CD4-positive, alpha-beta T cell (primary cell): ENCODE data around the gene SYNGR3. TPM values are rescaled to one million over a fixed set of nuclear protein-coding genes. Genes with fewer than 3 reads are reported as not detected.

Experiments
- ATAC-seq: fragments of 200-7000 bp; cut with Tn5 transposase; one replicate; pipeline ENCODE4 v1.10.0; 2022; ENCODE audit warnings: mild to moderate bottlenecking; ENCODE audit not compliant: poor library complexity
- CTCF ChIA-PET: fragments of 350-600 bp; sonication (Branson Sonifier 250); formaldehyde crosslinking; loops from one replicate; lab custom pipeline; 2021; ENCODE audit warnings: antibody characterized with exemption, inconsistent platforms; lab: Charles Lee
- POLR2A ChIA-PET: fragments of 350-600 bp; sonication (Branson Sonifier 250); formaldehyde crosslinking; loops from one replicate; lab custom pipeline; 2021; ENCODE audit warnings: antibody characterized with exemption, inconsistent platforms; lab: Charles Lee
- DNase-seq, 14 experiments: peaks; one replicate each; pipeline ENCODE4 v3.0.0-alpha.2; 2013 to 2020; ENCODE audit warnings: mixed read lengths in 2 of 14
- H3K27ac ChIP-seq, 2 donors: one replicate each; pipeline versions ENCODE4 v1.5.1 to v1.7.0; 2013; ENCODE audit warnings: low read length in 2 of 2, low read depth in 1 of 2, mild to moderate bottlenecking in 1 of 2
- H3K27me3 ChIP-seq, 2 experiments: 1 replicate in 1 of 2; 2 replicates in 1 of 2; pipeline versions ENCODE4 v1.6.1 to v1.7.0; 2013; ENCODE audit warnings: low read length in 2 of 2, control low read depth in 1 of 2, mild to moderate bottlenecking in 1 of 2, moderate library complexity in 1 of 2; ENCODE audit not compliant: insufficient read depth in 2 of 2, control insufficient read depth in 1 of 2
- H3K36me3 ChIP-seq: one replicate; pipeline ENCODE4 v1.6.1; 2013; ENCODE audit warnings: low read length, control low read depth; ENCODE audit not compliant: insufficient read depth
- H3K4me1 ChIP-seq: one replicate; pipeline ENCODE4 v1.6.1; 2013; ENCODE audit warnings: low read length, control low read depth; ENCODE audit not compliant: insufficient read depth
- H3K4me3 ChIP-seq: one replicate; pipeline ENCODE4 v1.5.1; 2013; ENCODE audit warnings: mild to moderate bottlenecking, low read length, moderate library complexity
- H3K9me3 ChIP-seq, 2 experiments: 1 replicate in 1 of 2; 2 replicates in 1 of 2; pipeline versions ENCODE4 v1.6.1 to v1.7.0; 2013; ENCODE audit warnings: low read length in 2 of 2, mild to moderate bottlenecking in 2 of 2, control low read depth in 1 of 2, moderate library complexity in 1 of 2; ENCODE audit not compliant: control insufficient read depth in 1 of 2, insufficient read depth in 1 of 2
- H3K27ac Mint-ChIP-seq: one replicate; pipeline ENCODE4 v1.8.0; 2020; ENCODE audit warnings: mixed read lengths
- H3K27me3 Mint-ChIP-seq: one replicate; pipeline ENCODE4 v1.8.0; 2021; ENCODE audit warnings: mixed read lengths
- H3K36me3 Mint-ChIP-seq: one replicate; pipeline ENCODE4 v1.8.0; 2021; ENCODE audit warnings: low read depth, mixed read lengths
- H3K4me1 Mint-ChIP-seq: one replicate; pipeline ENCODE4 v1.8.0; 2021; ENCODE audit warnings: low read depth, mixed read lengths
- H3K4me3 Mint-ChIP-seq: one replicate; pipeline ENCODE4 v1.8.0; 2020; ENCODE audit warnings: mild to moderate bottlenecking, mixed read lengths
- H3K9me3 Mint-ChIP-seq: one replicate; pipeline ENCODE4 v1.8.0; 2020; ENCODE audit warnings: mixed read lengths
- CTCF ChIP-seq: fragments of 200-600 bp; IDR thresholded peaks from one replicate; pipeline ENCODE4 v1.8.0; 2022; ENCODE audit warnings: antibody characterized with exemption, mild to moderate bottlenecking
- intact Hi-C, 2 experiments: fragments of 100-400 bp; cut with DNase I in 1 of 2; cut with micrococcal nuclease in 1 of 2; formaldehyde crosslinking; loops; one replicate each; pipeline versions ENCODE4 v1.15.1 to v1.9.0; 2023 to 2025; cut with DNase I, micrococcal nuclease
- total RNA-seq, 174 experiments: library from RNA in 2 of 174; stranded (reverse) in 2 of 174; gene quantifications; one replicate each; pipeline ENCODE4 v1.2.3 and lab custom pipeline; 2021 to 2026

The SYNGR3 gene
- total RNA-seq, 2 experiments from 2014 or later = 3.8 to 3.9 TPM

- ATAC-seq = no peak
- no peak for TF ChIP-seq CTCF
- H3K4me1 Mint-ChIP-seq = peaks cover 19% of the 10 kb centered on the region
- no peak for DNase-seq
- POLR2A ChIA-PET = interaction anchor here (1.3 to 2.2 kb wide), 2 partner anchors 116 to 131 kb away, joined by 8 to 13 read pairs; partner anchors contain the start of gene TRAF7
- H3K4me1 ChIP-seq = peaks cover 50% of the 10 kb centered on the region
- no peak overlapping the region for H3K4me3 ChIP-seq
- peaks cover 25 to 31% of the 10 kb centered on the region in 2 experiments for H3K27me3 ChIP-seq
- H3K36me3 ChIP-seq = no peaks in the 10 kb centered on the region
- peak overlapping the region; percentile 35 for H3K4me3 Mint-ChIP-seq
- peaks cover 25% of the 10 kb centered on the region for H3K27me3 Mint-ChIP-seq
- H3K9me3 Mint-ChIP-seq = no peaks in the 10 kb centered on the region
- H3K27ac Mint-ChIP-seq = no peak overlapping the region
- H3K9me3 ChIP-seq = no peaks in the 10 kb centered on the region
- H3K27ac ChIP-seq = no peak overlapping the region
- intact Hi-C loops = loop anchor here in 1 of 2 experiments (10.0 kb wide), 1 partner anchor 231 kb away; the partner anchor contains the start of gene ECI1
- H3K36me3 Mint-ChIP-seq = no peaks in the 10 kb centered on the region
- CTCF ChIA-PET = no interaction called here
Measured at GRCh38 chr16:2024032-2024420, 34.3 kb downstream of the SYNGR3 start.

GRCh38 chr16:2025251-2025650 is 35.5 kb downstream of the SYNGR3 start:
- DNase-seq (no peak), ATAC-seq (no peak)
- Mint-ChIP-seq H3K9me3 (no peaks in the 10 kb centered on the region), H3K36me3 (no peaks in the 10 kb centered on the region), H3K4me3 (no peak overlapping the region), H3K27ac (no peak overlapping the region), H3K27me3 (peaks cover 24% of the 10 kb centered on the region), H3K4me1 (peaks cover 19% of the 10 kb centered on the region)
- H3K27me3 ChIP-seq = peaks cover 16 to 21% of the 10 kb centered on the region in 2 experiments
- no peaks in the 10 kb centered on the region for H3K36me3 ChIP-seq
- intact Hi-C loops = loop anchor here in 1 of 2 experiments (5.0 to 10.0 kb wide), 2 partner anchors 230 to 462 kb away; partner anchors contain the start of gene ECI1
- H3K27ac ChIP-seq = no peak overlapping the region
- no peak overlapping the region for H3K4me3 ChIP-seq
- TF ChIP-seq CTCF = no peak
- CTCF ChIA-PET = interaction anchor here (1.2 to 1.4 kb wide), 2 partner anchors 21 to 115 kb away, joined by 3 to 4 read pairs; no protein-coding TSS in a partner anchor
- POLR2A ChIA-PET = interaction anchor here (1.4 to 3.0 kb wide), 2 partner anchors 53 to 130 kb away, joined by 3 to 13 read pairs; partner anchors contain the start of genes TBL3 and TRAF7
- H3K4me1 ChIP-seq = peaks cover 42% of the 10 kb centered on the region
- no peaks in the 10 kb centered on the region for H3K9me3 ChIP-seq

GRCh38 chr16:2025878-2026460 is 36.2 kb downstream of the SYNGR3 start:
- CTCF ChIA-PET = interaction anchor here (1.2 to 1.4 kb wide), 2 partner anchors 22 to 115 kb away, joined by 3 to 4 read pairs; no protein-coding TSS in a partner anchor
- POLR2A ChIA-PET = interaction anchor here (1.4 to 3.0 kb wide), 2 partner anchors 54 to 129 kb away, joined by 3 to 13 read pairs; partner anchors contain the start of genes TBL3 and TRAF7
- no peak for TF ChIP-seq CTCF
- Histone ChIP-seq H3K27me3 (peaks cover 9 to 14% of the 10 kb centered on the region in 2 experiments), H3K4me1 (peaks cover 36% of the 10 kb centered on the region), H3K9me3 (no peaks in the 10 kb centered on the region), H3K4me3 (no peak overlapping the region), H3K36me3 (no peaks in the 10 kb centered on the region), H3K27ac (no peak overlapping the region)
- Mint-ChIP-seq H3K27ac (no peak overlapping the region), H3K9me3 (no peaks in the 10 kb centered on the region), H3K27me3 (peaks cover 17% of the 10 kb centered on the region), H3K4me3 (peak overlapping the region; percentile 42), H3K36me3 (no peaks in the 10 kb centered on the region), H3K4me1 (peaks cover 19% of the 10 kb centered on the region)
- intact Hi-C loops = loop anchor here in 1 of 2 experiments (5.0 to 10.0 kb wide), 2 partner anchors 229 to 461 kb away; partner anchors contain the start of gene ECI1
- DNase-seq (no peak), ATAC-seq (no peak)
